RWPE2 (cell line): ENCODE measurements around the gene ACAA2.
"Not testable (repeated sequence)": the region's sequence is repeated elsewhere in the genome, so short reads cannot be mapped to it uniquely, and the experiment has no call there.

Source experiments
- ATAC-seq: fragments of 200-7000 bp; cut with Tn5 transposase; 3 replicates; pipeline ENCODE4 v1.9.1; 2021; ENCODE audit warnings: low read depth
- DNase-seq: peaks from one replicate; pipeline ENCODE4 v3.0.0-alpha.2; 2020; ENCODE audit warnings: low spot score
- H3K27ac ChIP-seq: fragments of 450-650 bp; 2 replicates; pipeline ENCODE4 v1.5.1; 2017; ENCODE audit warnings: mild to moderate bottlenecking; ENCODE audit not compliant: poor library complexity, severe bottlenecking
- H3K27me3 ChIP-seq: fragments of 250-450 bp; sonication (Bioruptor Pico); 2 replicates; pipeline ENCODE4 v1.5.1; 2021; ENCODE audit warnings: mild to moderate bottlenecking, moderate library complexity; ENCODE audit not compliant: insufficient read depth, poor library complexity, severe bottlenecking
- H3K36me3 ChIP-seq: fragments of 250-450 bp; sonication (Bioruptor Pico); 2 replicates; pipeline ENCODE4 v1.5.1; 2020; ENCODE audit warnings: low read depth, mild to moderate bottlenecking, moderate library complexity
- H3K4me1 ChIP-seq: fragments of 250-450 bp; sonication (Bioruptor Pico); 2 replicates; pipeline ENCODE4 v1.5.1; 2021; ENCODE audit warnings: mild to moderate bottlenecking, moderate library complexity; ENCODE audit not compliant: insufficient read depth, poor library complexity, severe bottlenecking
- H3K4me3 ChIP-seq: fragments of 250-450 bp; sonication (Bioruptor Pico); 2 replicates; pipeline ENCODE4 v1.5.1; 2021; ENCODE audit warnings: mild to moderate bottlenecking, moderate library complexity; ENCODE audit not compliant: severe bottlenecking
- H3K9me3 ChIP-seq: fragments of 250-450 bp; sonication (Bioruptor Pico); 2 replicates; pipeline ENCODE4 v1.5.1; 2021; ENCODE audit warnings: mild to moderate bottlenecking, moderate library complexity; ENCODE audit not compliant: severe bottlenecking
- TF ChIP-seq, protein P1 (sequence below): fragments of 450-650 bp; IDR thresholded peaks from one replicate; pipeline ENCODE4 v1.5.1; 2017; ENCODE audit warnings: mild to moderate bottlenecking, moderate library complexity; ENCODE audit not compliant: poor library complexity, severe bottlenecking

ACAA2 gene

DNA sequence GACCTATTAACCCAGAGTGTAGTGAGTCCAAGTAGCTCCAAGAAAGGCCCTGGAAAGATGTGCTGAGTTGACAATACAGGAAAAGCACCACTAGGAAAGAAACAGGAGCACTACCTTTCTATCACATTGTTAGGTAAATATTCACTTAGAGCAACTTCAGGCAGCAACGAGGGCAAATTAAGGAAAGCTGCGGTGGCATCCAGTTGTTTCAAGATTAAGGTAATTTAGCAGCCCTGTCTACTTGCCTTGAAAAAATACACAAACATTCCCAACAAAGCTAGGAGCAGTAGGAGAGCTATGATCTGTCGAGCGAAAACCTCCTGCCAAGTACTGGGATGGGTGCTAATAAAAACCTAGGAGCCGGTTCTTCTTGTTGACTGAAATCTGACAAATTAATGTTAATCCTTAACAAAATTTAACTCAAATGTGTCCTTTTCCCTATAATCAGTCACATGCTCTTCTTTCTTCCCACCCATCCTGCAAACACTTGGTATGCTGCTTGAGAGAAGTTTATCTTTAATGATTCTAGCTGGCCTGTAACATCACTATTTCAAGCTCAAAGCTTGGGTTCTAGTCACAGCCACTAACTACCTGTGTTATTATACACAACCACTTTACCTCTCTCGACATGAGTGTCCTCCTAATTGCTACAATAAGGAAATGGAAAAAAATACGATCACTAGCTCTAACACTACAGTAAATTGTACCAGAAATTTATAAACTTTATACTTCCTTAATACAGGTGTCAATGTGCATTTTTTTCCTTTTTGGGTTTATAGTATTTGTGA, 2.0 kb downstream of the ACAA2 start:
- ATAC-seq: no peak
- H3K27ac ChIP-seq: peak overlapping the region; percentile 78
- DNase-seq: no peak

DNA sequence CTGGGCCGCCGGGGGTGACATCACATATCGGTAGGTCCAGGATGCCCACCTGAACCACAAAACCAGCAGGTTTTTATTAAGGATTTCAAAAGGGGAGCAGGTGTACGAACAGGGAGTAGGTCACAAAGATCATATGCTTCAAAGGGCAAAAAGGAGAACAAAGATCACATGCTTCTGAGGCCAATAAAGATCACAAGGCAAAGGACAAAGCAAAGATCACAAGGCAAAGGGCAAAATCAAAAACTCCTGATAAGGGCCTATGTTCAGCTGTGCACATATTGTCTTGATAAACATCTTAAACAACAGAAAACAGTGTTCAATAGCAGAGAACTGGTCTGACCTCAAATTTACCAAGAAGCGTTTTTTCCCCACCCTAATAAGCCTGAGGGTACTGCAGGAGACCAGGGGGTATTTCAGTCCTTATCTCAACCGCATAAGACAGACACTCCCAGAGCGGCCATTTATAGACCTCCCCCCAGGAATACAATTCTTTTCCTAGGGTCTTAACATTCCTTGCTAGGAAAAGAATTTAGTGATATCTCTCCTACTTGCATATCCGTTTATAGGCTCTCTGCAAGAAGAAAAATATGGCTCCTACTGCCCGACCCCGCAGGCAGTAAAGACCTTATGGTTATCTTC, 4.7 kb downstream of the ACAA2 start:
- ATAC-seq, H3K9me3 ChIP-seq, H3K4me1 ChIP-seq, H3K4me3 ChIP-seq, H3K27ac ChIP-seq, H3K27me3 ChIP-seq, H3K36me3 ChIP-seq, DNase-seq: not testable (repeated sequence)

More for the DNA sequence above, 2.0 kb downstream of the ACAA2 start:
- Histone ChIP-seq H3K4me3 (no peak overlapping the region), H3K36me3 (no peaks in the 10 kb centered on the region), H3K27me3 (no peaks in the 10 kb centered on the region), H3K9me3 (no peaks in the 10 kb centered on the region), H3K4me1 (no peaks in the 10 kb centered on the region)
- TF ChIP-seq, protein P1, sequence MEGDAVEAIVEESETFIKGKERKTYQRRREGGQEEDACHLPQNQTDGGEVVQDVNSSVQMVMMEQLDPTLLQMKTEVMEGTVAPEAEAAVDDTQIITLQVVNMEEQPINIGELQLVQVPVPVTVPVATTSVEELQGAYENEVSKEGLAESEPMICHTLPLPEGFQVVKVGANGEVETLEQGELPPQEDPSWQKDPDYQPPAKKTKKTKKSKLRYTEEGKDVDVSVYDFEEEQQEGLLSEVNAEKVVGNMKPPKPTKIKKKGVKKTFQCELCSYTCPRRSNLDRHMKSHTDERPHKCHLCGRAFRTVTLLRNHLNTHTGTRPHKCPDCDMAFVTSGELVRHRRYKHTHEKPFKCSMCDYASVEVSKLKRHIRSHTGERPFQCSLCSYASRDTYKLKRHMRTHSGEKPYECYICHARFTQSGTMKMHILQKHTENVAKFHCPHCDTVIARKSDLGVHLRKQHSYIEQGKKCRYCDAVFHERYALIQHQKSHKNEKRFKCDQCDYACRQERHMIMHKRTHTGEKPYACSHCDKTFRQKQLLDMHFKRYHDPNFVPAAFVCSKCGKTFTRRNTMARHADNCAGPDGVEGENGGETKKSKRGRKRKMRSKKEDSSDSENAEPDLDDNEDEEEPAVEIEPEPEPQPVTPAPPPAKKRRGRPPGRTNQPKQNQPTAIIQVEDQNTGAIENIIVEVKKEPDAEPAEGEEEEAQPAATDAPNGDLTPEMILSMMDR: no peak

DNA sequence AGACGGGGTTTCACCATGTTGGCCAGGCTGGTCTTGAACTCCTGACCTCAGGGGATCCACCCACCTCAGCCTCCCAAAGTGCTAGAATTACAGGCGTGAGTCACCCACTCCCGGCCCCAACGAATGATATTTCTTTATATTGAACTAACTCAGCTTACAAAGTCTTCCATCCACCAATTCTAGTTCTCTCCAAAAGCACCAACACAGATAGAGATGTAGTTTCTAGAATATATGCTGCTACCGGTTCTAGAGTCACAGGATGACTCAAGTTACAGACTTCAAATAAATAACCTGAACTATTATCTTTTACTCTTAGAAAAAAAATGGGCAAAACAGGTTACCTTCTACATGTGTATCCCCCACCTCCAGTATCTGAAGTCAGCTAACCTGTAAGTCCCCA, 9.2 kb downstream of the ACAA2 start:
- DNase-seq: no peak
- TF ChIP-seq, protein P1: no peak

DNA sequence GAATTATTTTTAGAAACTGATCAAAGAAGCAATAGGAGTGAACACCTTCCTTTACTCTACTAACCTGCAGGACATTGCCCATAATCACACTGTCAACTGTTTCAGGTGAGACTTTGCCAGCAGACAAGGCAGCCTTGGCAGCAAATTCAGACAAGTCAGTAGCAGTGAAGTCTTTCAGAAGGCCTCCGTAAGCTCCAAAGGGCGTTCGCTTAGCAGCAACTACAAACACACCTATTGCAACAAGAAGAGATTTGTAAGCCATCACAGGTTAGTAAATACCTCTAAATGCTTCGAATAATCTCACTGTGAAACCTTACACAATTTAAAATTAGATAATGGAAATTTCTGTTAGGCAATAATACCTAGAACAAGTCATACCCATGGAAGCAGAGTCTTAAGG, 10.7 kb downstream of the ACAA2 start:
- ATAC-seq: no peak
- H3K27me3 ChIP-seq: no peaks in the 10 kb centered on the region
- H3K27ac ChIP-seq: no peak overlapping the region
- no peaks in the 10 kb centered on the region for H3K4me1 ChIP-seq
- H3K9me3 ChIP-seq: no peaks in the 10 kb centered on the region
- TF ChIP-seq, protein P1: no peak
- no peak overlapping the region for H3K4me3 ChIP-seq
- no peaks in the 10 kb centered on the region for H3K36me3 ChIP-seq
- DNase-seq: no peak

More for the DNA sequence above, 9.2 kb downstream of the ACAA2 start:
- no peaks in the 10 kb centered on the region for H3K36me3 ChIP-seq
- ATAC-seq: no peak
- H3K9me3 ChIP-seq: no peaks in the 10 kb centered on the region
- no peak overlapping the region for H3K27ac ChIP-seq
- no peaks in the 10 kb centered on the region for H3K4me1 ChIP-seq
- no peak overlapping the region for H3K4me3 ChIP-seq
- H3K27me3 ChIP-seq: no peaks in the 10 kb centered on the region

DNA sequence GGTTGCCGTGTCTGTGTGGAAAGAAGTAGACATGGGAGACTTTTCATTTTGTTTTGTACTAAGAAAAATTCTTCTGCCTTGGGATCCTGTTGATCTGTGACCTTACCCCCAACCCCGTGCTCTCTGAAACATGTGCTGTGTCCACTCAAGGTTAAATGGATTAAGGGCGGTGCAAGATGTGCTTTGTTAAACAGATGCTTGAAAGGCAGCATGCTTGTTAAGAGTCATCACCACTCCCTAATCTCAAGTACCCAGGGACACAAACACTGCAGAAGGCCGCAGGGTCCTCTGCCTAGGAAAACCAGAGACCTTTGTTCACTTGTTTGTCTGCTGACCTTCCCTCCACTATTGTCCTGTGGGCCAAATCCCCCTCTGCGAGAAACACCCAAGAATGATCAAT, 12.8 kb downstream of the ACAA2 start:
- H3K27ac ChIP-seq, H3K4me3 ChIP-seq, DNase-seq, H3K36me3 ChIP-seq, H3K27me3 ChIP-seq, H3K9me3 ChIP-seq, ATAC-seq, H3K4me1 ChIP-seq: not testable (repeated sequence)

DNA sequence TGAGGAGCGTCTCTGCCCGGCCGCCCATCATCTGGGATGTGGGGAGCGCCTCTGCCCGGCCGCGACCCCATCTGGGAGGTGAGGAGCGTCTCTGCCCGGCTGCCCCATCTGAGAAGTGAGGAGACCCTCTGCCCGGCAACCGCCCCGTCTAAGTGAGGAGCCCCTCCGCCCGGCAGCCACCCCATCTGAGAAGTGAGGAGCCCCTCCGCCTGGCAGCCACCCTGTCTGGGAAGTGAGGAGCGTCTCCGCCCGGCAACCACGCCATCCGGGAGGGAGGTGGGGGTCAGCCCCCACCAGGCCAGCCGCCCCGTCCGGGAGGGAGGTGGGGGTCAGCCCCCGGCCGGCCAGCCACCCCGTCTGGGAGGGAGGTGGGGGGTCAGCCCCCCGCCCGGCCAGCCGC, 13.5 kb downstream of the ACAA2 start:
- H3K27ac ChIP-seq, H3K27me3 ChIP-seq, H3K9me3 ChIP-seq, H3K4me3 ChIP-seq, DNase-seq, H3K4me1 ChIP-seq, H3K36me3 ChIP-seq, ATAC-seq: not testable (repeated sequence)
